Measurements from ENCODE around the gene UBA6. TPM values are rescaled to one million over a fixed set of nuclear protein-coding genes. Genes with fewer than 3 reads are reported as not detected.
"Not testable (repeated sequence)": the region's sequence is repeated elsewhere in the genome, so short reads cannot be mapped to it uniquely, and the experiment has no call there.

Gene UBA6
- total RNA-seq, 2 donors from 2014 or later = 23.1 to 32.5 TPM

GRCh38 chr4:67718848-67719247 lies 17.9 kb upstream of the UBA6 start:
- intact Hi-C loops (cut with DNase I) = no loop called here
- DNase-seq (no peak), ATAC-seq (no peak)

- DNase-seq = no peak
- intact Hi-C loops (cut with DNase I) = no loop called here
- no peak for ATAC-seq
Measured at GRCh38 chr4:67717586-67717985, 16.6 kb upstream of the UBA6 start.

- intact Hi-C loops (cut with DNase I) = no loop called here
- ATAC-seq = no peak
- DNase-seq = no peak
Measured at GRCh38 chr4:67714955-67715354, 14.0 kb upstream of the UBA6 start.

GRCh38 chr4:67714248-67714583 lies 13.3 kb upstream of the UBA6 start:
- DNase-seq (no peak), ATAC-seq (peak in 1 of 2 donors; percentile 37)
- intact Hi-C loops (cut with DNase I) = no loop called here

GRCh38 chr4:67713529-67714247 lies 12.7 kb upstream of the UBA6 start:
- ATAC-seq (peak in 1 of 2 donors; percentile 74), DNase-seq (no peak)
- intact Hi-C loops (cut with DNase I) = no loop called here

GRCh38 chr4:67712650-67713528 lies 11.9 kb upstream of the UBA6 start:
- ATAC-seq = no peak
- DNase-seq = no peak
- intact Hi-C loops (cut with DNase I) = no loop called here

GRCh38 chr4:67712000-67712625 lies 11.2 kb upstream of the UBA6 start:
- DNase-seq (no peak), ATAC-seq (no peak)
- intact Hi-C loops (cut with DNase I) = no loop called here

GRCh38 chr4:67706682-67707081 lies 5.7 kb upstream of the UBA6 start:
- ATAC-seq; intact Hi-C loops (cut with DNase I); DNase-seq: not testable (repeated sequence)

GRCh38 chr4:67704843-67705242 lies 3.9 kb upstream of the UBA6 start:
- no peak for DNase-seq
- ATAC-seq = no peak
- intact Hi-C loops (cut with DNase I) = loop anchor here in 1 of 2 donors (5.0 kb wide), 1 partner anchor 158 kb away; the partner anchor contains the start of gene CENPC

GRCh38 chr4:67702166-67702565 lies 1.2 kb upstream of the UBA6 start:
- no peak for ATAC-seq
- intact Hi-C loops (cut with DNase I) = loop anchor here in 1 of 2 donors (5.0 kb wide), 1 partner anchor 155 kb away; the partner anchor contains the start of gene CENPC

GRCh38 chr4:67701517-67701850 lies 529 bp upstream of the UBA6 start:
- no peak for ATAC-seq
- DNase-seq = no peak
- intact Hi-C loops (cut with DNase I) = loop anchor here in 1 of 2 donors (5.0 kb wide), 1 partner anchor 154 kb away; the partner anchor contains the start of gene CENPC

More at GRCh38 chr4:67702166-67702565, 1.2 kb upstream of the UBA6 start:
- no peak for DNase-seq

- intact Hi-C loops (cut with DNase I) = loop anchor here in 1 of 2 donors (5.0 kb wide), 1 partner anchor 153 kb away; the partner anchor contains the start of gene CENPC
- peak; percentile 3 to 17 for ATAC-seq
- DNase-seq = no peak
Measured at GRCh38 chr4:67700116-67700737, 728 bp downstream of the UBA6 start.

- no peak for ATAC-seq
- DNase-seq = no peak
- intact Hi-C loops (cut with DNase I) = loop anchor here in 1 of 2 donors (5.0 kb wide), 1 partner anchor 152 kb away; the partner anchor contains the start of gene CENPC
Measured at GRCh38 chr4:67699603-67700002, 1.4 kb downstream of the UBA6 start.

- ATAC-seq (no peak), DNase-seq (no peak)
- intact Hi-C loops (cut with DNase I) = no loop called here
Measured at GRCh38 chr4:67697860-67698687, 2.9 kb downstream of the UBA6 start.

- ATAC-seq (no peak), DNase-seq (no peak)
- intact Hi-C loops (cut with DNase I) = no loop called here
Measured at GRCh38 chr4:67696061-67696460, 4.9 kb downstream of the UBA6 start.

GRCh38 chr4:67694662-67695061 lies 6.3 kb downstream of the UBA6 start:
- DNase-seq (no peak), ATAC-seq (no peak)
- intact Hi-C loops (cut with DNase I) = no loop called here

GRCh38 chr4:67691328-67691727 lies 9.6 kb downstream of the UBA6 start:
- ATAC-seq = no peak
- no peak for DNase-seq
- intact Hi-C loops (cut with DNase I) = no loop called here

GRCh38 chr4:67687636-67688035 lies 13.3 kb downstream of the UBA6 start:
- DNase-seq (no peak), ATAC-seq (no peak)
- intact Hi-C loops (cut with DNase I) = no loop called here

GRCh38 chr4:67685532-67685859 lies 15.5 kb downstream of the UBA6 start:
- DNase-seq = no peak
- intact Hi-C loops (cut with DNase I) = no loop called here
- no peak for ATAC-seq

Data from left cardiac atrium (tissue), 4 donors.